Femur (tissue), 1 donor: ENCODE measurements around the gene FAM163B.

ENCODE experiments used
- DNase-seq: peaks from one replicate; pipeline ENCODE4 v3.0.0-alpha.2; 2017

The FAM163B gene

DNA sequence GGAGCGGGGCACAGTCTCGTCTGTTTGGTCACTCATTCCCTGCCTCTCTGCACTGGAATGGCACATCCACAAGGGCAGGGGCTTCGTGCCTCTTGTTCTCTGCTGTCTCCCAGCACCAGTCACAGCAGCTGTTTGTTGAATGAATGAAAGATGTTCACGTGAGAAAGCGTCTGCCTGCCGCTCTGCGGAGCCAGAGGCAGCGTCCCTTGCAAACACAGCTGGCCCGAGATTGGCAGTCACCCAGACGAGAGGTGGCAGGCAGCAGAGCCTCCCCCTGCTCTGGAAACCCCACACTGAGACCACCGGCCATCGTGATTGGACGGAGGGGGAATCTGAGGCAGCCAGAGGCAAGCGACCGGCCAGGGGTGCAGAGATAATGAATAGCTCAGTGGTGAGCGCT is 6.0 kb upstream of the FAM163B start:
- no peak for DNase-seq

DNA sequence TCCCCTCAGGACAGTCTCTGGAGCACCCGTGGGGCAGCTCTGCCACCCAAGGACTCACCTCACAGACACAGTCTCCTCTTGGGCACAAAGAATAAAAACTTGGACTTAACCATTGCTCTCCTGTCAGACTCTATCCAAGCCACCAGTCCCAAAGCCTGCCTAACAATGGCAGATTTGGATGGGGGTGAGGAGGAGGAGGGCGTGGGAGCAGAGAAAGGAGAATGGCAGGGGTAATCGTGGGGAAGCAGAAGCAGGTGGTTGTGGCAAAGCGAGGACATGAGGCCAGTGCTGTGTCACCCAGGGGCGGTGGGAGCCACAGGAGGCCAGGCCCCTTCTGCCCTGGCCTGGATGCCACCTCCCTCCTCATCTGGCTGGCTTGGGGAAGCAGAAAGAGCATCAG is 5.5 kb upstream of the FAM163B start:
- DNase-seq = no peak

GRCh38 chr9:133614056-133614455 is 4.9 kb upstream of the FAM163B start:
- no peak for DNase-seq

DNA sequence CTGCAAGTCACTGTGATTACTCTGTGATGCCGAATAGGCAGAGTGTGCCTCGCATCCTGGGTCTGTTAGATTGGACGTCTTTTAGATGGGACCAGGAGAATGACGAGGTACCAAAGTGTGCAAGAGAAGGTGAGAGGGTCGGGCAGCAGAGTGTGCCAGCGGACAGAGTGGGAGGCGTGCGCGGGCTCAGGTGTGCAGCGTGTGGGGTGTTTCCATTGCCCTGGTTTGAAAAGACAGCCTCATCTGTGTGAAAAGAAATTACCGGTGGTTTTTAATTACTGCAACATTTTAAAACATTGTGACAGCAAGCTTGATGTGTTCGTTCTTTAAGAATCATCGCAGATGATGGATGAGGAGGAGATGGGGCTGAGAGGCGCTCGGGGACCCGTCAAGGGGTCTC is 4.2 kb upstream of the FAM163B start:
- no peak for DNase-seq

GRCh38 chr9:133612816-133613215 is 3.6 kb upstream of the FAM163B start:
- DNase-seq = no peak

DNA sequence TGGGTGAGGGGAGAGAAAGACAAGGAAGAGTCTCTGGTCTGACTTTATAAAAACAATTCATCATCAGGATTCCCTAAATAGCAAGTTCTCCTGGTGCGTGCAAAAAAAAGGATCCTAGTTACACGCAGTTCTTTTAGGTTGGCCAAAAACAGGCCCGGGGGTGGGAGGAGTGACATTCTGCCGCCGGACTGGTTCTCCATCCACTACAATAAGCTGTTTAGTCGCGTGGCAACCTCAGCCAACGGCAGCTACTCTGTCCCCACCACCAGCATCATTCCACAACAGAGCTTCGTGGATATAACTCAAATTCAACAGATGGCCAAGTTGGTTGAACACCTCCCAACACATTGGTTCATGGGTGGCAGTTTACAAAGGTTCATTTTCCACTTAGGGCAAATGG is 2.9 kb upstream of the FAM163B start:
- no peak for DNase-seq

- no peak for DNase-seq
Observed at GRCh38 chr9:133610845-133611244, 1.7 kb upstream of the FAM163B start.

DNA sequence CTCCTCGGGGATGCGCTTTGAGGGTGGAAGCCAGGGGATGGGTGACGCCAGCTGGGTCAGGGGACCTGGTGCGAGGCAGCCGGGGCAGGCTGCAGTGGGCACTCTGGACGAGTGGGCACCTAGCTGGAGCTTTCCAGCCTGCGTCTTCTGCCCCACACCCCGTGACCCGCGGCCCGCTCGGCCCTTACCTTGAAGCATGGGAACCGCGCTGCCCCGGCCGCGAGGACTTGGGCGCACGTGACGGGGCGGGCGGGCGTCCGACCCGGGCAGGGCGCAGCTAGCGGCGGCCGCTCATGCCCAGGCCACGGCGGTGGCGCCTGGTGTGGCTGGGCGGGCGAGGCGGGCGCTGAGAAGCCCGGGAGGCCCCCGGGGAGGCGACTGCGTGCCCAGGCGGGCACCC is 300 bp downstream of the FAM163B start:
- DNase-seq = no peak

DNA sequence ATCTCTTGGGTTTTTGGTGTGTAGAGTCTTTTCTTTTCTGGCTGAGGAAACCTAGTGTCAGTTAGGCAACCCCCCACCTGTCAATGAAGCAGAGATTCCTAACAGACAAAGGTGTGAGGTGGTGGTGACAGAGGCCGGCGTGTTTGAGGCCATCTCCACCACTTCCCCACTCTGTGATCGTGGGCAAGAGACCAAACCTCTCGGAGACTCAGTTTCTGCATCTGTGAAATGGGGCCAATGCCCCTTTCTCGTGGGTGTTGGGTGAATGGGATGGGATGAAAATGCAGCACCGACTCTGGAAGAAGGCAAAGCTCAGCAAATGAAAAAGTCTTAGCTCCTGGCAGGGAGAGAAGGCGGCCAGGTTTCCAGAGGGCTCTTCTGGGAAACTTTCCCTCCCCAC is 807 bp downstream of the FAM163B start:
- DNase-seq = no peak

- DNase-seq = no peak
Observed at GRCh38 chr9:133607976-133608375, 1.2 kb downstream of the FAM163B start.

DNA sequence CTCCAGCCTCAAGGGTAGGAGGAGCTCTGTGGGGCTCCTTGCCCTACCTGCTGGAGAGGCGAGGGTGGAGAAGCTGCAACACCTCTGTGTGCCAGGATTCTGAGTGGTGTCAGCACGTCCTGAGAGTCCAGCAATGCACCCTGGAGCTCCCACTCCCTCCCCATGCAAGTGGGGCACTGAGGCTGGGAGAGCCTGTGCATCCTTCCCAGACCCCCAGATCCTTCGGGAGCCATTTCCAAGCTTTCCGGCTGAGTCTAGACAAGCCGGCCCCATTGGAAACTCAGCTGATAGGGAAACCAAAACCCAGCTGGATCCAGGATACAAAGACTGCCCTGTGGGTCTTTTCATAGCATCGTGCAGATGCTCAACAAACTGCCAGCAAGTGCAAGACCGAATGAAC is 1.8 kb downstream of the FAM163B start:
- no peak for DNase-seq

DNA sequence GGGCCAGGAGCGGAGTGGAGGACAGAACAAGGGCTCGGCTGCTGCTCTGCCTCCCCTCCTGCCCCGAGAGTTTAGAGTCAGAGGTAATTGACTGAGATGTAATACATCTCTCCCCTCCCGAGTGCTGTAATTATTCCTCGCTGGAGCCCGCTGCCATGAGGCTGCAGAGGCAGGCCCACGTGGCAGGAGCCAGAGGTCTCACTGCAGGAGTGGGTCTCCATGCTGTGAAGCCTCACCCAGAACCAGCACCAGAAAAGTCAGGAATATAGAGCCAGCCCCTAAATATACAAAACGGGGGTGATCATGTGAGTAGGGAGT is 2.5 kb downstream of the FAM163B start:
- DNase-seq = no peak

GRCh38 chr9:133605856-133606707 is 3.1 kb downstream of the FAM163B start:
- DNase-seq = no peak

GRCh38 chr9:133605446-133605845 is 3.7 kb downstream of the FAM163B start:
- DNase-seq = no peak

DNA sequence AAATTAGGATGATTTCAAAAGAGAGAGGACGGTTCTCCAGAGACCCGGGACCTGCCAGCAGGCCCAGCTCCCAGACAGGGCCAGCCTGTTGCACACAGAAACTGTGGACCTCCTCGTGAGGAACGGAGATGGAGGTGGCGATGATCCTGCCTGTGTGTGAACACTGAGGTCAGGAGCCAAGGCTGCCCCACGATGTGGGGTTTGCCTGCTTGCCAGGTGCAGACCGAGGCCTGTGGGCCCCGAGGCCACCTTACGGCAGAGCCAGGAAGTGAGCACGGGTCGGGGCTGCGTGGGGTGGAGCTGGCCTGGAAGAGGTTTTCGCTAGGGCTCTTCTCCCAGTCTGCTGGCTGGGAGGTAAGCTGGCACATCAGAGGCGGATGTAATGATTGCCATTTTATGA is 4.3 kb downstream of the FAM163B start:
- no peak for DNase-seq

- DNase-seq = no peak
Observed at GRCh38 chr9:133604214-133604613, 5.0 kb downstream of the FAM163B start.

GRCh38 chr9:133603135-133603927 is 5.9 kb downstream of the FAM163B start:
- DNase-seq = no peak

DNA sequence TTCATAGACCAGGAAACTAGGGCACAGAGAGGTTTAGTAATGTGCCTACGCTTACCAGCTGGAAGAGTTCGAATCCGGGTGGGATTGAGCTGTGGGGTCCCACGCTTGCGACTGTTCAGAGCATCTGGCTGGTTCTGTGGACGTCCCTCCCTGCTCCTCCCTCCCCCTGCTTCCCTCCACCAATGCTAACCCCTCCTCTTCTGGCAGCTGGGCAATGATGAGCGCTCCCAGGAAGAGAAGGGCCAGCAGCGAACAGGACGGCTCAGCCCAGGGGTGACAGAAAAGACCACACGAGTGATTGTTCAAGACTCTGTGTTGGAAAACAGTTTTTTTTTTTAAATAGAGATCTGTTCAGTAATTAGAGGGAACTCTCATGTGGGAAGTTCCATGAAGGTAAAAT is 6.9 kb downstream of the FAM163B start:
- DNase-seq = no peak

GRCh38 chr9:133601746-133602145 is 7.4 kb downstream of the FAM163B start:
- DNase-seq = no peak

GRCh38 chr9:133600739-133601138 is 8.4 kb downstream of the FAM163B start:
- no peak for DNase-seq

DNA sequence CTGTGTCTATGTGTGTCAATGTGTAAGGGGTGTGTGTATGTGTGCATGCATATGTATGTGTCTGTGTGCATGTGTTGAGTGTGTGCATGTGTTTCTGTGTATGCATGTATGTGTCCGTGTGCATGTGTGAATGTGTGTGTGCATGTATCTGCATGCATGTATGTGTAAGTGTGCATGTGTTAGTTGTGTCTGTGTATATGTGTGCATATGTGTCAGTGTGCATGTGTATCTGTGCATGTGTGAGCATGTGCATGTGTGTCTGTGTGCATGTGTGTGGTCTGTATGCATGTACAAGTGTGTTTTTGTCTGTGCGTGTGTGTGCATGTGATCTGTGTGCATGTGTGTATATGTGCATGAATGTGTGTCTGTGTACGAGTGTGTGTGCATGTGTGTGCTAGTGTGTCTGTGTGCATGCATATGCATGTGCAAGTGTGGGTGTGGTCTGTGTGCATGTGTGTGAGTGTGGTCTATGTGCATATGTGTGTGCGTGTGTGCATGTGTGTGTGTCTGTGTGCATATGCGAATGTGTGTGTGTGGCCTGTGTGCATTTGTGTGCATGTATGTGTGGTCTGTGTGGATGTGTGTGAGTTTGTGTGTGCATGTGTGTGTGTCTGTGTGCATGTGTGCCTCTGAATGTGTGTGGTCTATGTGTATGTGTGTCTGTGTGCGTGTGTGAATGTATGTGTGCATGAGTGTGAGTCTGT is 9.6 kb downstream of the FAM163B start:
- DNase-seq = no peak

DNA sequence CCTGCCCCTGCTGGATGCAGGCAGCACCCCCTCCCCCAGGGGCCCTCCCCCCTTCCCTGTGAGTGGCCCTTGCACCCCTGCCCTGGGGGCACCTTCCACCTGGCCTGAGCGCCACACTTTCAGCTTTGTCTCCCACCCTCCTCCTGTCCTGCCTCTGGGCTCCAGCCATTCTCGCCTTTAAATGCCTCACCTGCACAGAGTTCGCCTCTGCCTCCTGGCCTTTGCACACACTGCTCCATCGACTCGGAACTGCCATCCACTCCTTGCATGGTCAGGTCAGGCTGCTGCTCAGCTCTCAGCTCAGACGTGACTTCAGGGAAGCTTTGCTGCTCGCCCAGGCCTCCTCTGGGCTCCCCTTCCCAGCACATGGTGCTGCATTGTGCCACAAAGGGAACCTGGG is 10.2 kb downstream of the FAM163B start:
- no peak for DNase-seq

DNA sequence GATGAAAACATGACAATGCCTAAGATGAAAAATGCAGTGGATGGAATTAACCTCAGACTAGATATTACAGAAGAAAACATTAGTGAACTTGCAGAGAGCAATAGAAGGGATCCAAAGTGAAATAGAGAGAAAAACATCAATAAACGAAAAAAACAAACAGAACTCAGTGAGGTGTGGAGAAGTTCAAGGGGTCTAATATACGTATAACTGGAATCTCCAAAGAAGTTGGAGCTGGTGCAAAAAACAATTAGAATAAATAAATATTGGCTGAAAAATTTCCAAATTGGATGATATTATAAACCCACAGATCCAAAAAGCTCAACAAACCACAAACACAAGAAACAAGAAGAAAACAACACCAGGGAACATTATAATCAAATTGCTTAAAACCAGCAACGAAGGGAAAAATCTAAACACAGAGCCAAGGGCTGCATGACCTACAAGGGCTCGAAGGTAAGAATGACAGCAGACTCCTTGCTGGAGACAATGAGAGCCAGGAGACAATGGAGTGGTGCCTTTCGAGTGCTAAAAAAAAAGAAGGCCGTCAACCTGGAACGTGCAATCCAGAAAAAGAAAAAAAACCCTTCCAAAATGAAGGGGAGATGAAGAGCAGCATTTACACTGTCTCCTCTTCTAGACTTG is 11.8 kb downstream of the FAM163B start:
- DNase-seq = no peak
